ENCODE data around the gene CPS1.

DNA sequence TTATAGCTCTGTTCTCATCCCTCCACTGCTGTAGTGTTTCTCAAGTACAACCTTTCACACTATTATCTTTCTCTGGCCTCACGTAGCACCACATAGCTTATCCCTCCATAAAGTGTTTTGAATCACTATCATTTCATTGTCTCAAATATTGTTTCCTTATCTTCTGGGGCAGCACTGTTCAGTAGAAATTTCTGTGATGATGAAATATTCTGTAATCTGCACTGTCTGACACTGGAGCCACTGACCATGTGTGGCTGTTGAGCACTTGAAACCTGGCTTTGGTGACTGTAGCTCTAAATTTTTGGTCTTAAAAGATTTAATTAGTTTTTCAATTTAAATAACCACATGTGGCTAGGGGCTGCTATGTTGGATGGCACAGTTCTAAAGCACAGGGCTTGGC lies 78.9 kb downstream of the CPS1 start:
- TF ChIP-seq, protein P1, sequence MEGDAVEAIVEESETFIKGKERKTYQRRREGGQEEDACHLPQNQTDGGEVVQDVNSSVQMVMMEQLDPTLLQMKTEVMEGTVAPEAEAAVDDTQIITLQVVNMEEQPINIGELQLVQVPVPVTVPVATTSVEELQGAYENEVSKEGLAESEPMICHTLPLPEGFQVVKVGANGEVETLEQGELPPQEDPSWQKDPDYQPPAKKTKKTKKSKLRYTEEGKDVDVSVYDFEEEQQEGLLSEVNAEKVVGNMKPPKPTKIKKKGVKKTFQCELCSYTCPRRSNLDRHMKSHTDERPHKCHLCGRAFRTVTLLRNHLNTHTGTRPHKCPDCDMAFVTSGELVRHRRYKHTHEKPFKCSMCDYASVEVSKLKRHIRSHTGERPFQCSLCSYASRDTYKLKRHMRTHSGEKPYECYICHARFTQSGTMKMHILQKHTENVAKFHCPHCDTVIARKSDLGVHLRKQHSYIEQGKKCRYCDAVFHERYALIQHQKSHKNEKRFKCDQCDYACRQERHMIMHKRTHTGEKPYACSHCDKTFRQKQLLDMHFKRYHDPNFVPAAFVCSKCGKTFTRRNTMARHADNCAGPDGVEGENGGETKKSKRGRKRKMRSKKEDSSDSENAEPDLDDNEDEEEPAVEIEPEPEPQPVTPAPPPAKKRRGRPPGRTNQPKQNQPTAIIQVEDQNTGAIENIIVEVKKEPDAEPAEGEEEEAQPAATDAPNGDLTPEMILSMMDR (conservative IDR thresholded peaks at IDR 0.05; ENCODE audit: low read depth, low read length), result no peak
- no peak for TF ChIP-seq EZH2 (IDR thresholded peaks at IDR 0.05; ENCODE audit: borderline replicate concordance, low read depth, low read length, poor library complexity, severe bottlenecking)

All from A673 (cell line).